Suprapubic skin (tissue), 2 donors: ENCODE results near the gene ZSCAN30.

Experiments used
- EP300 ChIP-seq: sonication (generic); formaldehyde crosslinking; IDR thresholded peaks from one replicate; pipeline ENCODE4 v1.6.1; 2017; ENCODE audit warnings: antibody characterized with exemption
- POLR2A ChIP-seq, 2 donors: fragments of 450-650 bp; IDR thresholded peaks; one replicate each; pipeline ENCODE4 v1.6.1; 2017; ENCODE audit warnings: antibody characterized with exemption in 2 of 2, mild to moderate bottlenecking in 2 of 2, moderate library complexity in 2 of 2

GRCh38 chr18:35282353-35282752, 7.7 kb downstream of the ZSCAN30 start:
- TF ChIP-seq EP300 (no peak), POLR2A (IDR thresholded peaks at IDR 0.05) (no peak)
